Neuronal stem cell (in vitro differentiated cells): Measurements from ENCODE around the gene PHC2.

Source experiments
- DNase-seq: peaks from one replicate; pipeline ENCODE4 v3.0.0-alpha.2; 2013; ENCODE audit warnings: low spot score
- H2AFZ ChIP-seq: one replicate; pipeline ENCODE4 v1.6.1; 2013; ENCODE audit warnings: mild to moderate bottlenecking, low read length, inconsistent platforms
- H2AK5ac ChIP-seq: 2 replicates; pipeline ENCODE4 v1.6.1; 2013; ENCODE audit warnings: low read depth, mild to moderate bottlenecking, inconsistent platforms, low read length, moderate library complexity, mixed read lengths
- H2BK120ac ChIP-seq: 2 replicates; pipeline ENCODE4 v1.6.1; 2013; ENCODE audit warnings: low read depth, mild to moderate bottlenecking, inconsistent platforms, low read length, moderate library complexity, mixed read lengths
- H2BK12ac ChIP-seq: one replicate; pipeline ENCODE4 v1.6.1; 2013; ENCODE audit warnings: low read length, inconsistent platforms
- H2BK15ac ChIP-seq: 2 replicates; pipeline ENCODE4 v1.6.1; 2013; ENCODE audit warnings: mild to moderate bottlenecking, low read length, inconsistent platforms, mixed read lengths
- H2BK5ac ChIP-seq: one replicate; pipeline ENCODE4 v1.6.1; 2013; ENCODE audit warnings: inconsistent platforms, mild to moderate bottlenecking, low read length, moderate library complexity
- H3K14ac ChIP-seq: one replicate; pipeline ENCODE4 v1.6.1; 2013; ENCODE audit warnings: low read length, inconsistent platforms
- H3K18ac ChIP-seq: 2 replicates; pipeline ENCODE4 v1.6.1; 2013; ENCODE audit warnings: low read length, inconsistent platforms
- H3K23ac ChIP-seq: 2 replicates; pipeline ENCODE4 v1.6.1; 2013; ENCODE audit warnings: low read depth, mild to moderate bottlenecking, mixed read lengths, low read length, inconsistent platforms; ENCODE audit not compliant: poor library complexity
- H3K27ac ChIP-seq: replicated peaks from 3 replicates; pipeline ENCODE4 v1.5.1; 2013; ENCODE audit warnings: low read length, inconsistent platforms
- H3K27me3 ChIP-seq, 3 experiments: 2 replicates each; pipeline ENCODE4 v1.6.1; 2013; ENCODE audit warnings: low read length in 3 of 3, mild to moderate bottlenecking in 2 of 3, inconsistent platforms in 1 of 3, low read depth in 1 of 3, mixed read lengths in 1 of 3, moderate library complexity in 1 of 3; ENCODE audit not compliant: control insufficient read depth in 3 of 3, insufficient read depth in 3 of 3
- H3K36me3 ChIP-seq, 2 donors: replicated peaks in 1 of 2; 2 replicates each; pipeline ENCODE4 v1.6.1; 2013; ENCODE audit warnings: low read length in 2 of 2; ENCODE audit not compliant: control insufficient read depth in 2 of 2, insufficient read depth in 2 of 2
- H3K4ac ChIP-seq: 2 replicates; pipeline ENCODE4 v1.6.1; 2013; ENCODE audit warnings: inconsistent platforms, mild to moderate bottlenecking, low read length, moderate library complexity
- H3K4me1 ChIP-seq, 2 donors: 1 replicate in 1 of 2; 2 replicates in 1 of 2; pipeline ENCODE4 v1.6.1; 2013; ENCODE audit warnings: low read length in 2 of 2, low read depth in 1 of 2; ENCODE audit not compliant: control insufficient read depth in 2 of 2, insufficient read depth in 1 of 2
- H3K4me2 ChIP-seq: one replicate; pipeline ENCODE4 v1.6.1; 2013; ENCODE audit warnings: mild to moderate bottlenecking, low read length, inconsistent platforms; ENCODE audit not compliant: insufficient read depth, poor library complexity, severe bottlenecking
- H3K4me3 ChIP-seq, 2 donors: 2 replicates each; pipeline ENCODE4 v1.5.1; 2013; ENCODE audit warnings: low read length in 2 of 2, mild to moderate bottlenecking in 2 of 2, inconsistent platforms in 1 of 2, moderate library complexity in 1 of 2
- H3K79me1 ChIP-seq: one replicate; pipeline ENCODE4 v1.6.1; 2013; ENCODE audit warnings: low read depth, mild to moderate bottlenecking, inconsistent platforms, low read length, moderate library complexity
- H3K9ac ChIP-seq: one replicate; pipeline ENCODE4 v1.6.1; 2013; ENCODE audit warnings: mild to moderate bottlenecking, low read depth, low read length, inconsistent platforms; ENCODE audit not compliant: poor library complexity
- H3K9me3 ChIP-seq, 2 donors: replicated peaks in 1 of 2; 2 replicates each; pipeline versions ENCODE3 to v1.6.1; 2013; ENCODE audit warnings: low read length in 2 of 2, mild to moderate bottlenecking in 2 of 2, inconsistent platforms in 1 of 2, low read depth in 1 of 2, mixed read lengths in 1 of 2, moderate library complexity in 1 of 2; ENCODE audit not compliant: control insufficient read depth in 2 of 2, insufficient read depth in 1 of 2
- H4K8ac ChIP-seq: one replicate; pipeline ENCODE4 v1.6.1; 2013; ENCODE audit warnings: low read depth, mild to moderate bottlenecking, inconsistent platforms, low read length, moderate library complexity
- H4K91ac ChIP-seq: one replicate; pipeline ENCODE4 v1.6.1; 2013; ENCODE audit warnings: low read length, low read depth, mild to moderate bottlenecking, inconsistent platforms; ENCODE audit not compliant: poor library complexity
- WGBS, 2 donors: extraction: QIAGEN DNeasy Blood & Tissue Kit; methylation state at CpG; one replicate each; pipeline ENCODE4 v1.1.7; 2013; ENCODE audit warnings: missing lambda C conversion rate in 2 of 2, mixed read lengths in 1 of 2; ENCODE audit not compliant: insufficient read length in 2 of 2, insufficient replicate concordance in 1 of 2; ENCODE audit errors: extremely low coverage in 2 of 2; 5-methylcytosine and 5-hydroxymethylcytosine counted together

The PHC2 gene

DNA sequence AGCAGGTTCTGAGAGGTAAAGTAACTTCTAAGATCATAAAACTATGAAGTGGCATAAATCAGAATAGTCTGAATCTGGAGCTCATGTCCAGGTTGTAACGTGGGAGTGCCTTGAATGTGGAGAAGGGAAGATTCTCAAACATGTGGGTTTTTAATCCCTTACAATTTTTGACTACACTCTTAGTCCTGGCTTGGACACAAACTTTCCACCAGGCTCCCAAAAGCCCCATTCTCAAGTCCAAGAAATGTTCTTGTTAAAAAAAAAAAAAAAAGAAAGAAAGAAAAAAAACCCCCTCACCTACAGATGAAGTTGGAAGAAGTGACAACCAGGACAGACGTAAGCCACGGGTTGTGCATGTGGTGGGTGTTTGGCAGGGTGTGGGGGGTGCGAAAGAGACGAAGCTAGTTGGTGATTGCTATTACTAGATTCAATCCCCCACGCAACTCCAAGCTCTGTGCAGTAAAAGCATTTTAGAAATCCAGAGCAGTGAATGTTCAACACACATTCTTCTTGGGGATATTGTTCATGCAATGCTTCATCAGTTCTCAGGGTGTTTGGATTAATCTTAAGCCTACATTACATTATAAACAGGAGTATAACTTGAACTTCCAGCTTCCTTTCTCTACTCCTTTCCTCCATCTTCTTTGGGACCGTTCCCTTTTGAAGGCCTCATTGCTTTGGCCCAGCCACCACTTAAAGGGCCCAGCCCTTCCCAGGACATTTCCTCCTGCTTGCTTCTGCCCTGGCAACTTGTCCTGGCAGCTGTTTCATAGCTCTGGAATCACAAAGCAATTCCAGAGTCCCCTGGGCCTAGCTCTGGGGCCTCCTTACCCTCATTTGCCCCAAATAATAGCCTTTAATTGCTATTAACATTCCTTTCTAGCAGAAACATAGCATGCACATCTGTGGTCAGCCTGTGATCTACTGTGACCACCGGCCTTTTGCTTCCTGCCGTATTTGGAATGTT is 41.8 kb downstream of the PHC2 start:
- H3K9ac ChIP-seq = no peak overlapping the region
- no peak overlapping the region for H3K14ac ChIP-seq
- H2AFZ ChIP-seq = peak overlapping the region; percentile 76
- no peaks in the 10 kb centered on the region for H3K36me3 ChIP-seq
- no peaks in the 10 kb centered on the region for H3K27me3 ChIP-seq
- no peak overlapping the region for H3K23ac ChIP-seq
- no peak overlapping the region for H3K27ac ChIP-seq
- no peaks in the 10 kb centered on the region for H3K79me1 ChIP-seq
- H2BK12ac ChIP-seq = no peak overlapping the region
- H4K91ac ChIP-seq = no peak overlapping the region
- H3K9me3 ChIP-seq = peaks cover 0 to 3% of the 10 kb centered on the region in 2 donors
- H3K4ac ChIP-seq = no peak overlapping the region
- no peak overlapping the region for H2BK120ac ChIP-seq
- H3K4me2 ChIP-seq = no peak overlapping the region
- no peak overlapping the region for H2BK15ac ChIP-seq
- H3K18ac ChIP-seq = no peak overlapping the region
- no peak overlapping the region for H2AK5ac ChIP-seq
- H3K4me3 ChIP-seq = no peak overlapping the region
- H4K8ac ChIP-seq = no peak overlapping the region
- no peak for DNase-seq
- peaks cover 19 to 35% of the 10 kb centered on the region in 2 donors for H3K4me1 ChIP-seq
- H2BK5ac ChIP-seq = no peak overlapping the region
- WGBS, 2 donors = no CpG with 5 or more reads among the region's 9 CpGs

DNA sequence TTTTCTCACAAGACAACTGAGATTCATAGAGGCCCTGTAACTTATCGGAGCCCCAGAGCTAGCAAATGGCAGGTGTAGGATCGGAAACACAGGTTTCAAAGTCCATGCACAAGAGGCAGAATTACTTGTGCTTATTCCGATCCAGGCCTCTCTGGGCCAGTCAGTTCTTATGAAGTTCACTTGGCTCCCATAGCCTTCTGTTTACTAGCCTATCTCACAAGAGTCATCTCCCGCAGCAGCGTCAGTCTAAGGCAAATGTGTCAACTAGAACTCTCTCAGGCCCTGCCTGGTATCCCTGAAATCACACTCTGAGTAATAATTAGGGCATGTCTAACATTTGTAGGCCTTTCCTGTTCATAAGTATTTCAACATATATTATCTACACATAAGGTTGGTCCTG is 43.3 kb downstream of the PHC2 start:
- Histone ChIP-seq H2BK12ac (no peak overlapping the region), H4K91ac (no peak overlapping the region), H3K14ac (no peak overlapping the region), H4K8ac (no peak overlapping the region), H3K36me3 (no peaks in the 10 kb centered on the region), H3K4me2 (no peak overlapping the region), H3K79me1 (no peaks in the 10 kb centered on the region), H2AK5ac (no peak overlapping the region), H3K4ac (no peak overlapping the region), H2BK5ac (no peak overlapping the region), H3K27ac (no peak overlapping the region), H3K27me3 (no peaks in the 10 kb centered on the region), H3K9ac (no peak overlapping the region), H2AFZ (no peak overlapping the region), H2BK120ac (no peak overlapping the region), H3K9me3 (peaks cover 0 to 3% of the 10 kb centered on the region in 2 donors), H3K4me1 (peaks cover 12 to 22% of the 10 kb centered on the region in 2 donors), H2BK15ac (no peak overlapping the region), H3K18ac (no peak overlapping the region), H3K23ac (no peak overlapping the region), H3K4me3 (no peak overlapping the region)
- no peak for DNase-seq
- no CpG with 5 or more reads among the region's 5 CpGs for WGBS, 2 donors

DNA sequence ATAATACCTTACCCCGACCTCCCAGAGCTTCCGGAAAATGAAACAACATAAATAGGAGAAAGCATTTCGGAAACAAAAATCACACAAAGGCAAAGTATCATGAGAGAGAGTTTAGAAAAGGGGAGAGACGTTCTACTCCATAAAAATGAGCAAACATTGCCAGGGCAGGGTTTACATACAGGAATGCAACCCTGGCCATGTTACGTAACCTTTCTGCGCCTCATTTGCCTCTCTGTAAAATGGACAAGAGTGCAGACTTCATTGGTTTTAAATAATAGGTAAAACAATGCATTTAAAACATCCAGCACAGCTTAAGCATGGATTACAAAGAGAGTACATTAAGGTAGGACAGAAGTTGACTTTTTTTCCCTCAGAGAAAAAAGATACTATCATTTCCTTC is 45.6 kb downstream of the PHC2 start:
- Histone ChIP-seq H3K9ac (no peak overlapping the region), H3K4me1 (peaks cover 9% of the 10 kb centered on the region in 2 donors), H4K8ac (no peak overlapping the region), H2BK15ac (no peak overlapping the region), H3K14ac (no peak overlapping the region), H3K23ac (no peak overlapping the region), H2BK12ac (no peak overlapping the region), H3K27me3 (no peaks in the 10 kb centered on the region), H4K91ac (no peak overlapping the region), H3K4ac (no peak overlapping the region), H2AK5ac (no peak overlapping the region), H3K4me3 (no peak overlapping the region), H2BK5ac (no peak overlapping the region), H3K4me2 (no peak overlapping the region), H3K36me3 (no peaks in the 10 kb centered on the region), H3K18ac (no peak overlapping the region), H3K27ac (no peak overlapping the region), H2BK120ac (no peak overlapping the region), H2AFZ (no peak overlapping the region), H3K79me1 (no peaks in the 10 kb centered on the region), H3K9me3 (peaks cover 0 to 3% of the 10 kb centered on the region in 2 donors)
- DNase-seq = no peak
- WGBS, 2 donors = no CpG with 5 or more reads among the region's 6 CpGs

DNA sequence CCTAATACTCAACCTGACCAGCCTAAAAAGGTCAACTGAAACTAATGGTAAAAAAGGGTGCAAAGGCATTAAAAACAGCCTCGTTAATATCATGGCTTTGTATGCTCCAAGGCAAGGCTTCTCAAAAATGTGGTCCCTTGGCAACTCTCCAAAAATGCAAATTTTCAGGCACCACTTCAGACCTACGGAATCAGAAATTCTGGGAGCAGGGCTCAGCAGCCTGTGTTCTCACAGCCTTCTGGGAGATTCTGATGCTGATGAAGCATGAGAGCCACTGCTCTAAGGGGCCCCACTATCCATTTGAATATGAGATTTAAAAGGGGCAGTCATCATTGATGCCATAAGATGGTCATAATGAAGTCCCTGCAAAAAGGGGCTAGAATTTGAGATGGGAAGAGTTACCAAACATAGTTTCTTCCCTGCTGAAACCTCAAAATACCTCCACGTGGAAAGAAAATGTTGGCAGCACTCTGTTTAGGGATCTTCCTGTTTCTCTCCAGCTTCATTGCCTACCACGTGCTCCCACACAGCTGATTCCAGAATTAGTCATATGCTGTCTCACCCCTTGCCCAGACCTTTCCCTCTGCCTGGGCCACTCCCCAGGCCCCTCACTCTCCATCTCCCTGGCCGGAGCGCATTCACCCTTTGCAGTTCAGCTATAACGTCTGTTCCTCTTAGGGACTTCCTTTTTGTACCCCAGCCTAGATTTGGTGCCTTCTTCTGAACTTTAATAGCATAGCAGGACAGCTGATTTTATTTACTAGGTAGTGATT is 46.7 kb downstream of the PHC2 start:
- Histone ChIP-seq H2BK12ac (no peak overlapping the region), H2AK5ac (no peak overlapping the region), H2BK15ac (no peak overlapping the region), H3K27ac (no peak overlapping the region), H3K4me2 (no peak overlapping the region), H2BK120ac (no peak overlapping the region), H3K9me3 (peaks cover 0 to 3% of the 10 kb centered on the region in 2 donors), H3K4me3 (no peak overlapping the region), H3K27me3 (no peaks in the 10 kb centered on the region), H3K14ac (no peak overlapping the region), H4K8ac (no peak overlapping the region), H2BK5ac (no peak overlapping the region), H3K9ac (no peak overlapping the region), H4K91ac (no peak overlapping the region), H2AFZ (no peak overlapping the region), H3K4me1 (peaks cover 7 to 12% of the 10 kb centered on the region in 2 donors), H3K79me1 (no peaks in the 10 kb centered on the region), H3K36me3 (no peaks in the 10 kb centered on the region), H3K23ac (no peak overlapping the region), H3K18ac (no peak overlapping the region), H3K4ac (no peak overlapping the region)
- DNase-seq = no peak
- WGBS, 2 donors = no CpG with 5 or more reads among the region's 7 CpGs
